Measurements from ENCODE around the gene IGSF8. TPM values are rescaled to one million over a fixed set of nuclear protein-coding genes. Genes with fewer than 3 reads are reported as not detected.

The IGSF8 gene
- polyA plus RNA-seq, 1 donor from 2014 or later, result 27.3 TPM

- TF ChIP-seq EZH2 (IDR thresholded peaks at IDR 0.05; ENCODE audit: borderline replicate concordance, insufficient read depth, low read length, poor library complexity, severe bottlenecking) (no peak), RAD21 (conservative IDR thresholded peaks at IDR 0.05) (no peak), SMC3 (conservative IDR thresholded peaks at IDR 0.05; ENCODE audit: poor library complexity) (no peak), POLR2AphosphoS5 (IDR thresholded peaks at IDR 0.05) (no peak), TAF1 (IDR thresholded peaks at IDR 0.05; ENCODE audit: low read depth) (no peak), REST (IDR thresholded peaks at IDR 0.05; ENCODE audit: borderline replicate concordance) (no peak), EP300 (conservative IDR thresholded peaks at IDR 0.05; ENCODE audit: poor library complexity, severe bottlenecking) (no peak), MXI1 (conservative IDR thresholded peaks at IDR 0.05; ENCODE audit: poor library complexity, severe bottlenecking) (no peak)
- TF ChIP-seq, protein P1, sequence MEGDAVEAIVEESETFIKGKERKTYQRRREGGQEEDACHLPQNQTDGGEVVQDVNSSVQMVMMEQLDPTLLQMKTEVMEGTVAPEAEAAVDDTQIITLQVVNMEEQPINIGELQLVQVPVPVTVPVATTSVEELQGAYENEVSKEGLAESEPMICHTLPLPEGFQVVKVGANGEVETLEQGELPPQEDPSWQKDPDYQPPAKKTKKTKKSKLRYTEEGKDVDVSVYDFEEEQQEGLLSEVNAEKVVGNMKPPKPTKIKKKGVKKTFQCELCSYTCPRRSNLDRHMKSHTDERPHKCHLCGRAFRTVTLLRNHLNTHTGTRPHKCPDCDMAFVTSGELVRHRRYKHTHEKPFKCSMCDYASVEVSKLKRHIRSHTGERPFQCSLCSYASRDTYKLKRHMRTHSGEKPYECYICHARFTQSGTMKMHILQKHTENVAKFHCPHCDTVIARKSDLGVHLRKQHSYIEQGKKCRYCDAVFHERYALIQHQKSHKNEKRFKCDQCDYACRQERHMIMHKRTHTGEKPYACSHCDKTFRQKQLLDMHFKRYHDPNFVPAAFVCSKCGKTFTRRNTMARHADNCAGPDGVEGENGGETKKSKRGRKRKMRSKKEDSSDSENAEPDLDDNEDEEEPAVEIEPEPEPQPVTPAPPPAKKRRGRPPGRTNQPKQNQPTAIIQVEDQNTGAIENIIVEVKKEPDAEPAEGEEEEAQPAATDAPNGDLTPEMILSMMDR (IDR thresholded peaks at IDR 0.05; ENCODE audit: poor library complexity, severe bottlenecking), result no peak
- Histone ChIP-seq H3K9me2 (ENCODE audit: insufficient read depth, low read length) (no peaks in the 10 kb centered on the region), H3K79me2 (replicated peaks; ENCODE audit: insufficient read depth, low read length) (no peaks in the 10 kb centered on the region), H2AFZ (ENCODE audit: low read depth, low read length) (no peak overlapping the region), H3F3A (ENCODE audit: insufficient read depth, low read length, poor library complexity, severe bottlenecking) (no peaks in the 10 kb centered on the region), H4K20me1 (ENCODE audit: insufficient read depth) (no peaks in the 10 kb centered on the region), H3K27ac (ENCODE audit: low read length) (no peak overlapping the region), H3K9ac (ENCODE audit: low read length) (no peak overlapping the region), H3K36me3 (ENCODE audit: insufficient read depth, low read length) (no peaks in the 10 kb centered on the region), H3K4me2 (ENCODE audit: low read length) (no peak overlapping the region), H3K9me3 (ENCODE audit: low read length) (no peaks in the 10 kb centered on the region), H3K4me3 (ENCODE audit: low read length) (no peak overlapping the region), H3K27me3 (ENCODE audit: insufficient read depth, low read depth, low read length) (peaks cover 14% of the 10 kb centered on the region)
These were observed 23.6 kb downstream of the IGSF8 start for GRCh38 chr1:160074865-160075264.

- H3K27me3 ChIP-seq (ENCODE audit: insufficient read depth, low read depth, low read length), result peaks cover 16% of the 10 kb centered on the region
- H3K9ac ChIP-seq (ENCODE audit: low read length), result no peak overlapping the region
- no peaks in the 10 kb centered on the region for H3K9me2 ChIP-seq (ENCODE audit: insufficient read depth, low read length)
- no peaks in the 10 kb centered on the region for H4K20me1 ChIP-seq (ENCODE audit: insufficient read depth)
- no peak for TF ChIP-seq POLR2AphosphoS5 (IDR thresholded peaks at IDR 0.05)
- TF ChIP-seq MXI1 (conservative IDR thresholded peaks at IDR 0.05; ENCODE audit: poor library complexity, severe bottlenecking), result no peak
- TF ChIP-seq TAF1 (IDR thresholded peaks at IDR 0.05; ENCODE audit: low read depth), result no peak
- H3K79me2 ChIP-seq (replicated peaks; ENCODE audit: insufficient read depth, low read length), result no peaks in the 10 kb centered on the region
- no peak overlapping the region for H3K27ac ChIP-seq (ENCODE audit: low read length)
- H3K9me3 ChIP-seq (ENCODE audit: low read length), result no peaks in the 10 kb centered on the region
- no peak overlapping the region for H3K4me3 ChIP-seq (ENCODE audit: low read length)
- H2AFZ ChIP-seq (ENCODE audit: low read depth, low read length), result no peak overlapping the region
- H3F3A ChIP-seq (ENCODE audit: insufficient read depth, low read length, poor library complexity, severe bottlenecking), result no peaks in the 10 kb centered on the region
- H3K4me2 ChIP-seq (ENCODE audit: low read length), result peak overlapping the region; percentile 74
- no peaks in the 10 kb centered on the region for H3K36me3 ChIP-seq (ENCODE audit: insufficient read depth, low read length)
These were observed 27.1 kb downstream of the IGSF8 start for GRCh38 chr1:160071289-160071688.
